NCI-H524 (cell line): Measurements from ENCODE around the gene TNNC1.

Source experiments
- DNase-seq, 2 experiments: peaks; one replicate each; lab custom pipeline; 2025; lab: John Stamatoyannopoulos, UW

Gene TNNC1

DNA sequence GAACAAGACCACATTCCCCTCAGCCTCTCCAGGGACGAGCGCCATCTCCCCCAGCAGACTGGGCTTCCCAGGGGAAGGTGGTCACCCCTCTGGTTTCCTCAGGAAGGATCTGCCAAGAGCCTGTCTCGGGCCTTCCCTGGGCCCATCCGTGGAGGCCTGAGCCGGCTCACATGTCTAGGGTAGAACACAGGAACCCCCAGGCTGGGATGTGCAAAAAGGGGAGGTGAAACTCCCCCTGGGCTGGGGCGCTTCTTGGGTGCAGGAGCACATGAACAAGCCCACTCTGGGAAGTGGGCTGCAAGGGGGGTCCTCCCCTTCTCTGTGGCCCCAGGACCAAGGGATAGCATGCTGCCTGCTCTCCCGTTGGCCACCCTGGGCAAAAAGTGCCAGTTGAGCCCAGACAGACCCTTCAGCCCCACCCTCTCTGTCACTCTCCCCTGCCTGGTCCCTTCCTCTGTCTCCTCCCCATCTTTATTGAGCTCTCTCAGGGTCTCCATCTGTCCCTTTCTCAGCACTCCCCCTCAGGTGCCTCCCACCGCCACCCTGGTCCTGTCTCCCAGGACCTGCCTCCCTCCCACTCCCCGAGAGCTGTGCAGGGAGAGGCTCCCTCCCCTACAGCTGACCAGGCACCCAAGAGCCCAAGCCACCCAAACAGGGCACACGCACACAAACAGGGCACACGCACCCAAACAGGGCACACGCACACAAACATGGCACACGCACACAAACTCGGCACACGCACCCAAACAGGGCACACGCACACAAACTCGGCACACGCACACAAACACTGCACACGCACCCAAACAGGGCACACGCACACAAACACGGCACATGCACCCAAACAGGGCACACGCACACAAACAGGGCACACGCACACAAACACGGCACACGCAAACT is 9.8 kb downstream of the TNNC1 start:
- peak in 1 of 2 experiments; percentile 10 for DNase-seq

DNA sequence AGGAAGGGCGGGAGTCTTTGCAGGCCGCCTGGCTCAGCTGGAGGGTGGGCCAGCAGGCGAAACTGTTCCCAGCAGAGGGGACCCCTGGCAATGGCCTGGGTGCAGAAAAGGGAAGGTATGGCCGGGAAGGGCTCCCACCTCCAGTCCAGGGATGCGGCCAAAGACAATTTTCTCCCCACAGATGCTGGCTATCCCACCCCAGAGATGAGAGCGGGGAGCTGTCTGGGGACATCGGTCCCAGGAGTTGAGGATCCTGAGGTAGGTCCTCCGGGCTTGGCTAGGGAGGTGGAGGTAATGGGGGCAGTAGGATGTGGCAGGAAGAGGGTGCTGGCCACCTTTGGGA is 10.6 kb downstream of the TNNC1 start:
- no peak for DNase-seq

DNA sequence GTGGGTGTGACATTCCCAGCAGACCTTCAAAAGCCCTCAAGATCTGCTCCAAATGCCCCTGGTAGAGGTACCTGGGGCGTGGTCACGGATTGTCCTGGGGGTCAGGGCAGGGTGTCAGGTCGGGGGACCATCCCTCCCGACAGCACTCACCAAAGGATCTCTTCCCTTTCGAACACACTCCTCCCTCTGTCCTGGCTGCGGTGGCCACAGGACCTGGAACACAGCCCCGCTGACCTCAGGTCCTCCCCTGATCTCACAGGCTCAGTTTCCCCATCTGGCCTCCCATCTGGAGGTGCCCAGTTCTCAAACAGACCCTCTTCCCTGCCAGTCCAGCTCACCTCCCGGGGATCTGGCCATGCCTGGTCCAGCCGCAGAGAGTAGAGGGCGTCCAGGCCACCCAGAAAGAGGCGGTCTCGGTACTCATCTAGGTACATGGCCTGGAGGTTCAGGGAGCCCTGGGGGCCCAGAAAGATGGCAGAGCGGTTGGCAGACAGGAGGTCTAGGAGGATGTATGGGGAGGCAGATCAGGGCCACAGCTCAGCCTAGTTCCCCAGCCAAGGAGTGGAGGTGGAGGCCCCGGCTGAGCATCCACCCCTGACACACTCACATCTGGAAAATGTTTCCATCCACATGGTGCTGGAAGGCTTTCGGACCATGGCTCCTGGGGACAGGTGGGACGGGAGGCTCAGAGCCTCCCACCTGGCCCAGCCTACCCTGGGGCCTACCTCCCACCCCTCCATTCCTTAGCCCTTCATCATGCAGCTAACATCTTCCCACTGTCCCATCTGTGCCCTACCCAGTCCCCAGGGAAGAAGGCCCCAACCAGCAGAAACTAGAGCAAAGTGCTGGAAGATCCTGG is 11.2 kb downstream of the TNNC1 start:
- no peak for DNase-seq

DNA sequence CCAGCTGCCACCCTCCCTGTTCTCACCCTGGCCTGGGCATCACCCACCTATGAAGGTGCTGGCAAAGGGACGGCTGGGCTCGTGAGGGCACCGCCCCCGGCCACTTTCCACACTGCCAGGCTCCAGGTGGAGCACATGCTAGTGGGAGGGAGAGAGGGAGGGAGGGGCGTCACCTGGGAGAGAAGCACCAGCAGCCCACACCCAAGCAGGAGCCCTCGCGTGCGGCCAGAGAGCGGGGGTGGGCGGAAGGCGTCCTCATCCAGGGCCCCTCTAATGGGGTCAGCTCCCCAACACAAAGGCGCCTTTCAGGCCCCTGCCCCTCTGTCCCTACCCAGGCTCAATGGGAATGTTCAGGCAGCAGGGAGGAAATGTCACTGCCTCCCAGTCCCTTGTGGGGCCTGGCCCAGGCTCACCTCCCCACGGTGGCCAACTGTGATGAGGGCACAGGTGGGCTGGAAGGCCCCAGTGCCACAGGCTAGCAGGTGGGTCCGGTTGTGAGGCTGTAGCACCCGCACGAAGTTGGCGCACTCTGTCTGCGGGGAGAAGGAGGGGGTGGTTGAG is 12.0 kb downstream of the TNNC1 start:
- DNase-seq, result no peak

DNA sequence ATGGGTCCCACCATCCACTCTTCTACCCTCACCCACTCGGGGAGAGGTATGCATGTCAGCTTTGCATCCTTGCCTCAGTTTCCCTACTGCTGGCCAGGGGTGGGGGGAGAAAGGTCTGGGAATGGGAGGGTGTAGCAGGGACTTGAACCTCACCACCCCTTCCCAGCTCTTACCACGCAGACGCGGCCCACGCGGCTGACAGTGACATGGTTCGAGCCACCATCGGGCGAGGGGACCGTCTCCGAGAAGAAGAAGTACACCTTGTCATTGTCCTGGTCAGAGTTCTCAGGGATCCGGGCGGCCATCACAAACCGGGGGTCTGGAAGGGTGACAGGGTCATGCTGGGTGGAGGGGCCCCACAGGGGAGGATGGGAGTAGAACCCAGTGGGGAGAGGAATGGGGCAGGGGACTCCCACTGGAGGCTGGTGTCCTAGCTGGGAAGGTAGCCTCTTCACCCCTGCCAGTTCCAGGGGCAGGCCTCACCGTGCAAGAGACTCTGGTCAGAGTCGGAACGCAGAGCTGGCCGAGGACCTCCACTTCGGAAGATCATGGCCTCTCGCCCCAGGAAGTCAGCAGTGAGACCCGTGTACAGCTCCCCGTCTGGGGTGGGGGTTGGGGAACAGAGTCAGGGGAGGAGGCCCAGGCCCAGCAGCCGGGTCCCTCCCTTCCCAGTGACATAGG is 12.6 kb downstream of the TNNC1 start:
- DNase-seq, result no peak

DNA sequence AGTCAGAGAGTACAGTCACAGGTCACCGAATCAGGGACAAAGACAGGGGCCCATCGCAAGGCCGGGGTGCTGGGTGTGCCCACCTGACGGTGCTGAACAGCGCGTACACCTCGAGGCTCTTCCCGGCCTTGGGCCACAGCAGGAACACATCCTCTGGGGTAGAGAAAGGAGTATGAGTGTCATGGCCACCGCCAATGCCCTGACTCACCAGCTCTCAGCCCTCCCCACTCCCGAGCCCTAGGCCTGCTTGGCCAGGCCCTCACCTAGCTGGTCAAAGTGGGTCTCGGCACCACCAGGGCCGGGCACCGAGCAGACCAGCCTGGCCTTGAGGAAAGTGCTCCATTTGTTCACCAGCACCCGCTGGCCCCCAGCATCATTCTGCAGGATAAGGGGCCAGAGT is 13.2 kb downstream of the TNNC1 start:
- DNase-seq, result no peak

DNA sequence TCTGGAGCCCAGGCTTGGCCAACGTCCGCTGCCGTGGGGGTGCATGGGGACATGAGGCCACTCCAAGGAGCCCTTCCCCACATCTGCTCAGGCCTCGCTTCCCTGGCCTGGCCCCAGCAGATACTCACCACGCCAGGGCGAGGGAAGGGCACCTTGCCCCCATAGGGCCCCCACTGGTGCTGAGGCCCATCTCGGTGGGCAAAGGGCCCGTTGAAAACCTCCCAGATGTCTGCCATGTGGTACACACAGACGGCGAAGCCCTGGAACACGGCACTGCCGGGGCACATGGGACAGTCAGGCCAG is 13.6 kb downstream of the TNNC1 start:
- no peak for DNase-seq

DNA sequence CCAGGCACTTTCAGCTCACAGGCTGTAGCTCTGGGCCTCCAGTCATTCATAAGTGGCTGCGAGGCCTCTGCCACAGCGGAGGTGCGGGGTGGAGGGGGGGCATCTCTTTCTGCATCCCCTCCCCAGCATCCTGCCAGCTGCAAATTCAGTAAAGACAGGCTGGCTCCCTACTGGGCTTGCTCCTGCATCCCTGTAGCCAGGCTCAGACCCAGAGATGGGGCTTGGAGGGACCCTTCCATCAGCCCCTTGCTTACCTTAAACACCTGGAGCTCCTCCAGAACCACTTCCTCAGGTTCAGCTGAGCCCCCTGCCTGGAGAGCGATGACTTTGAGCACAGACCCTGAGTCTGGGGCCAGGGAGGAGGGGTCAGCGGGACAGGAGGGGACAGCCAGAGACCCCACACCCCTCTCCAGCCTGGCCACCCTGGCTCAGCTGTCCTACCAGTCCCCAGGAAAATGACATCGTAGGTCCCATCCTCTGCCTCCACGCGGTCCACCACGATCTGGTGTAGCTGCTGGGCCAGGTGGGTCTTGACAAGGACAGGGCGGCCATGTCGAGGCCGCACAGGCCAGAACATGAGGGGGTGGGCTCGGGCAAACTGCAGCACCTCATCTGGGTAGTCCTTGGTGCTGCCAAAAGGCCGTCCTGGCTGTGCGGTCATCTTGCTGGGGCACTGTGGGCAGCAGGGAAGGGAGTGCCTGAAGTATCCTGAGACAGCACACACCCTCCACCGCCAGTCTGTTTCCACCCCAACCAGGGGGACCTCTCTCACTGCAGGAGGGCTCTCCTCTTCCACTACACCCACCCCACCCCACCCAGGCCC is 14.2 kb downstream of the TNNC1 start:
- no peak for DNase-seq

DNA sequence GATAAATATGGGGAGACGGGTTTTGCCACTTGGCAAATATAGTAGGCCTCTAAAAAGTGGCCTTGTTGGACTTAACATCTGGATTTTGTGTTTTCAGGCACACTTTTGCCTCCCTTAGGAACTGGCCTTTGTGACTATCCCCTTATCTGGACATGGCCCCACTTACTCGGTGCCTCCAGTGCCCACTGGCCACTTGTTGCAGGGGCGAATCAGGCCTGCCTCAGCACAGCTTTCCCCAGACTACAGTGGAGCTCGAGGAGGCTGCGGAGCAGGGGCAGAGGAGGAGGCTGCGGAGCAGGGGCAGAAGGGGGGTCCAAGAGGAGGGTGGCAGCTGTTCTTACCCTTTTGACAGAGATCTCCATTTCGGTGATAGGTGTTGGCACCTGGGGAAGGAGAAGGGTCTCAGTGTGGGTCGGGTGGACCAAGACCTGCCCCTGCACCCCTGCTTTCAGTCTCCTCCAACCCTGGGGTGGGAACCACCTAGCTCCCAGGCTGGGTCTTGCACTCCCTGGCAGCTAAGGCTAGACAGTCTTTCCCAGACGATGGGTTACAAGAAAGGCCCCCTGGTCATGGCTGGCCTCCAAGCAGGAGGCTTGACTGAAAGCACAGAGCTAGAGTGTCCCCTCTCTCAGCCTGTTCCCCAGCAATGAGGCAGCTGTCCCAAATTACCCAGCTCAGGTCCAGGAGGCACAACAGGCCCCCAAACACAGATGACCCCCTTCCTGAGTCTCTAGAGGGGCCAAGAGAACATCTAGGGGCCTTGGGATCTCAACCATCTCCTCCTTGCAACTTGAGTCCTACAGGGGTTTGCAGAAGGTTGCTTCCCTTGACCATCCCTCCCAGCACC is 15.0 kb downstream of the TNNC1 start:
- no peak for DNase-seq

DNA sequence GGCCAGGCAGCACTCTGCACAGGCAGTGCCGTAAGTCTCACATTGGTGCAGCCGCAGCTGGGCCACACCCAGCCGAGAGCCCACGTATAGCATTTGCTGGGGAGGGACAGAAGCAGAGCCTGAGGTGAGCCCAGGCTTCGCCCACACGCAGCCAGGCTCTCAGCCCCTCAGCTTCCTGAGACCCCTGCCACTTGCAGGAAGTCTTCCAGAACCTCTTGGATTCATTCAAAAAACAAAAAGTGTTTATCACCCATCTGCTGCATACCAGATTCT is 15.8 kb downstream of the TNNC1 start:
- DNase-seq, result no peak

DNA sequence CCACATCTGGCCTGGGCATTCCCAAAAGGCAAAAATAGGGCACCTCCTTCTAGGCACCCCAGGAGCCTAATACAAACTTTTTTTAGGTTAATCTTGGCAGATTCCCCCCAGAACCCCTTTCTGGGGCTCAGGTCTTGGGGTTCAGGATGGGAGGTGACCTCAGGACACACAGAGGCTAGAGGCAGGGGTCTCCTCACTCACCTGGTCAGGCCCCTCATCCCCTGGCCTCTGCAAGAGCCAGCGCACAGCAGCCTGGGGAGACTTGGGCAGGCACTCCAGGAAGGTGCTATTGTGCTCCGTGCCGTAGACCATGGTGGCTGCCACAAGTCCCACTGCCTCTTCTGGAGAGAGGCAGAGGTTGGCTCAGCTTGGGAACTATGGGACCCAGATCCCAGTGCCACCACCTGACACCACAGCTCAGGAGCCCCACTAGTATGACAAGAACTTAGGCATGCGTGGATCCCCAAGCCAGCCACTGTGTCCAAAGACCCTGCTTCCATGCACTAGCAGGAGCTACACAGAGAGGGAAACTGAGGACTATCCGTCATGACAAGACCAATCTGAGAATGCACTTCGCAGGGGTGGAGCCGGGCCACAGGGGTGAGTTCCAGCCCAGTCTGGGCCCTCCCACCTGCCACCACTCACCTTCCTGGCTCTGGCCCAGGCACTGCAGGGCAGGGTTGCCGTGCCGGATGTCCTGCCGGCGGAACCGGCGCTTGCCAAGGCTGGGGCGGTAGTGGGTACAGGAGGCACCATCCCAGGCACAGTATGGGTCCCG is 16.3 kb downstream of the TNNC1 start:
- no peak for DNase-seq

DNA sequence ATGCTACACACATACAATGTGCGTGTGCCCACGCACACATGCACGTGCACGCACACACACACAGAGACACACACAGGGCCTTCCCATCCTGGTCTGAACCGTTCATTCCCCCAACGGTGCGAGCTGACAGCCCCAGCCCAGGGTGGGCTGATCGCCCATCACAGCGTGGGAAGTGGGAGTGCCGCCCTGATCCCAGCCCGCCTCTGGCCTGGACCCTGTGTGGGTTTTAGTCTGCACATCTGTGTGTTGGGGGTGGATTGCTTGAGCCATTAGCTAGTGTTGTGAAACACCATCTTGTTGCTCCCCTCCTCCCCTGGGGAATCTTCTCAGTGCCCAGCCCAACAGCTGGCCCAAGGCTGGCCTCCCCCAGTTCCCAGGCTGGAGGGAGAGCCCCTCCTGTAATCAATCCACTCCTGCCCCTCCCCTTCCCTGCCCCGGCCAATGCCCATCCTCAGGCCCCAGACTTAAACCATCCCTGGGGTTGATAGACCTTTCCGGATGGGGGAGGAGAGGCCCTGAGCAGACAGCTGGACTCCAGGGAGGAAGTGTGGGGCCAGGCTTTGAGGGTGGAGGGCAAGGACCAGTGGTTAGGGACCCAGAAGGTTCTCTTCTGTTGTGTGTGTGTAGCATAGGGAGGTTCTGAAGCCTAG is 17.2 kb downstream of the TNNC1 start:
- DNase-seq, result peak in 1 of 2 experiments; percentile 19

DNA sequence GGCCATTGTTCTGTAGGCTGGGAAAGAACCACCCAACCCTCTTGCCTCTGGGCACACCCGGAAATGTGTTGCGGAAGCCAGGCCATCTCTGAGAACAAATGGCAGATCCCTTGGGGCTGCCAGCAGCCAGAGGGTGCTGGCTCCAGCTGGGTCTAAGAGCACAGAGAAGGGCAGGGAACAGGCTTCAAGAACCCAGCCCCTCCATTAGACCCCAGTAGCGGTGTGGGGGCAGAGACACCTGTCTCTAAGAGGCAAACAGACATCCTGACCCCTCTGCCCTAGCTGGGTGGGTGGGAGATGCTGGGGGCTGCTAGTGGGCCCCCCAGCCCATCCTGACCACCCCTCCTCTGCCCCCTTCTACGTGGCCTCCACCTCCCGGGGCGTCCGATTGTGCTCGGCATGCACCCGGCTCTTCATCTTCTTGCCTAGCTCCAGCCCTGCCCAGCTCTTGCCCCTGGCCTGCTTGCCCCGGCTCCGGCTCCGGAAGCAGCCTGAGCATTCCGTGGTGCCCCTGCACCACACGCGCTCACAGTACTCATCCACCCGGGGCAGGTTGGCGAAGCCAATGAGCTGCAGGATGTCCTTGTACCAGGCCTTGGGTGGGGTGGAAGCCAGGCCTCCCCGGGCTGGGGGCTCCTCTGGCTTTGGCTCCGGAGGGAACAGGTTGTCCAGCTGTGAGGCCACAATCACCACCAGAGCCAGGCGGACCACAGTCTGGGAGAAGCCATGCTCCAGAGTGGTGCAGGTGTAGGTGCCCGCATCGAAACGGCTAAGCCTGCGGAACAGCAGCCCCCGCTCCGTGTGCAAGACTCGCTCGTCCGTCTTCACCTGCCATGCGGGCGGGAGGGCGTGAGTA is 18.4 kb downstream of the TNNC1 start:
- no peak for DNase-seq

DNA sequence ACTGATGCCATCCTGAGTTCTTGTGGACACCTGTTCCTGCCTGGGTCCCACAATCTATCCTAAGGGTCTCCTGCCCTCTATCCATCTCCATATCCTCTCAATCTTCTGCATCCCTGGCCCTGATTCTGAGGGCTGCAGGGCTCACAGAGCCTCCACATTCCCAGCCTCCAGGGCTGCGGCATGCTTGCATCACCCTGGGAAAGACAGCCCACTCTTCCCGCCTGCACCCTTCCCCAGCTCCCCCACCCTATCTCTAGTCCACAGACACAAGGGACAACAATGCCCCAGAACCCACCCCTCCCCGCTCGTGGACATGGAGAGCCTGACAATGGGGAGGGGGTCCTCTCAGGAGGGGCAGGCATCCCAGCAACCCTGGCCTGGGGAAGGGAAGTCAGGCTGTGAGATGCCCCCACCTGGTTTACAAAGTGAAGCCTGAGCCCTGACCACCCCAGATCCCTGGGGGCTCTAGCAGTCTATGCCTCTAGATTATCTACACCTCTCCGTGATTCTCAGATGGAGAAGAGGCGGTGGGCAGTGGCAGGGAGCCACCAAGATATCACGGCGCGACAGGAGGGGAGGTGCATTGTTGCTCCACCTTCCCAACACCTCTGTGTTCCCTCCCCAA is 19.2 kb downstream of the TNNC1 start:
- DNase-seq, result no peak

DNA sequence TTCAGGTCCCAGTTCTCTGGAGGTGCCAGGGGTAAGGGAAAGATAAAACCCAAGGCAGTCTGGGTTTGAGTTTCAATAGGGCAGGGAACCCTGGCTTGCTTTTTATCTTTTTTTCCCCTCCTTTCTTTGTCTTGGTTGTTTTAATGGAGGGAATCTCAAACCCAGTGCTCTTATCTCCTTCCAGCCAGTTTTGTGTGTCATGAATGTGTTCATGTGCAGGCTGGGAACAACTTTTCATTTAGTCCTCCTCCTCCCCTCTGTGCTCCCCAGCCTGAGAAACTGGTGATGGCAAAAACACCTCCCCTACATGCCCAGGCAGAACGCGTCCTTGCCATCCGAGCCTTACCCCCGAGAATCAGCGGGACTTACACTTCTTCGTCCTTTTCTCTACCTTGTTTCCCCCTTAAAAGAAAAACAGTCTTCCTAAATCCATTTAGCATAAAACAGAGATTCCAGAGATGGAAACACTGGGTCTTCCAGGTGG is 19.8 kb downstream of the TNNC1 start:
- DNase-seq, result no peak

DNA sequence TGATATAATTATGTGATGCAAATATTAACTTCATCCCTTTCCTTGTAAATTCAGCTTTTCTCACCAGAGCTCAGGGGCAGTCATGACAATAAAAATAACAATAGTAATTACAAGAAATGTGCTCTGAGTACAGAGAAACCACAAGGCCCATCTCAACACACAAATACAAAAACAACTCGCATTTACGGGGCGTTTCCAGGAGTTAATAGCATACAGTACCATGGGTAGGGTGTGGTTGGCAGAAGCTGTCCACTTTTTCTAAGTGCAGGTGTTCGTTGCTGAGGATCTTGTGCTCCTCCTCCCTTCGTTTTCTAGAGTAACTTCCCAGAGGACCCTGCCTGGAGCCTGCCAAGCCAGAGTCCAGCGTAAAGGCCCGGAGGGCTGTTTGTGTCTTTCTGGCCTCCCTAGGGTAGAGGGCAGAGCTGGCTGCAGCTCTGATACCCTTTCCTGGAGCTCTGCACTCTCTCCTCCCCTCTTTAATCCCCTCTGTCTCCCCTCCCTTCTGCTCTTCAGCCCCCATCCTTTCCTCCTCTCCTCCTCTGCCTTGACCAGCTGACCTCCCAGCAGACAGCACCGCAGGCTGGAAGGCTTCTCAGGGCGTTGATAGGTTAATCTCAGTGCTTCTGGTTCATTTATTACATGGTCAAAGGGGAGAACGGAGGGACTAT is 20.4 kb downstream of the TNNC1 start:
- no peak for DNase-seq

DNA sequence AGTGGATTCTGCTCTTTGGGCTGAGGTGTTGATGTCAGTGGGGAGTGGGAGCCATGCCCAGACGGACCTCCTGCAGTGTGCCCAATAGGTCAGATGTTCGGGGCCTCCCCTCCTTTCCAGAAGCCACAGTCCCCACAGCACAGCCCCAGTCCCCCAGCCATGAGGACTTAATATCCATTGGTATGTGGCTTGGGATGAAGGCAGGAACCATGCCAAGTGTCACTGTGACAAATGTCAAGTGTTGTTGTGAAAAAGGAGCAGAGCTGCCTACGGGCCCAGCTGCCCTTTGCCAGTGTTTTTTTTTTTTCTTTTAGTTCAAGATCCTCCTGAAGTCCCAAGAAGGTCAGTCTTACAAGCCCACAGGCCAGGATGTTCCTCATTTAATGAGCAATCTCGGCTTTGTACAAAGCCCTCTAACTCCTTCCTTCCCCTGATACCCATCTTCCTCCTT is 21.1 kb downstream of the TNNC1 start:
- no peak for DNase-seq
